Measurements from ENCODE around the gene RBMS1.

DNA sequence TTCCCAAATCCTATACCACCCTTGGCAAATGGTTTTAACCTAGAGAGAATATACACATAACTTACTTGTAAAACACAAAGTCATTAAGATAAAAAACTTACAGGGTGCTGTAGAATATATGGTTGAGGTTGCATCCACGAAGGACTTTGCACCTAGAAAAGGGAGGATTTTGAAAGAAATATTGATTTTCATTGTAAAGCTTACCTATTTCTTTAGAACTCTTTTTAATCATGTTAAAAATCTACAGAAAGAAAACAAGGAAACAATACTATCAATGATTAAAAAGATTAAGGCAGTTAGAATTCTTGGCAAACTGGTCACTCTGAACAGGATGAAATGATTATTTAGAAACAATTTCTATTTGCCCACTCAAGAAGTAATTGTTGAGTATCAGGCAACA, 212.4 kb downstream of the RBMS1 start:
- no peak for TF ChIP-seq REST (IDR thresholded peaks at IDR 0.05; ENCODE audit: insufficient read depth in 1 of 2, low read depth in 2 of 2, low read length in 2 of 2)
- no peak for TF ChIP-seq SIN3A (IDR thresholded peaks at IDR 0.05; ENCODE audit: borderline replicate concordance, insufficient read depth, low read length)
- TF ChIP-seq POLR2AphosphoS5 (IDR thresholded peaks at IDR 0.05; ENCODE audit: low read depth, low read length), result no peak
- no peak for TF ChIP-seq TAF1 (IDR thresholded peaks at IDR 0.05; ENCODE audit: borderline replicate concordance, insufficient read depth, low read length)
- no peak for TF ChIP-seq FOXP2 (optimal IDR thresholded peaks at IDR 0.05; ENCODE audit: borderline replicate concordance, extremely low read depth, extremely low read length, insufficient read depth)
